Mononuclear cell (primary cell): ENCODE results near the gene SLC2A2. TPM values are rescaled to one million over a fixed set of nuclear protein-coding genes. Genes with fewer than 3 reads are reported as not detected.

Experiments used
- H3K27me3 ChIP-seq: 2 replicates; pipeline ENCODE4 v1.6.0; 2011; ENCODE audit warnings: low read length, control low read depth; ENCODE audit not compliant: insufficient read depth
- H3K4me1 ChIP-seq: 2 replicates; pipeline ENCODE4 v1.5.1; 2011; ENCODE audit warnings: mild to moderate bottlenecking, low read length, control low read depth; ENCODE audit not compliant: insufficient read depth
- H3K4me3 ChIP-seq: 2 replicates; pipeline ENCODE4 v1.5.1; 2011; ENCODE audit warnings: mild to moderate bottlenecking, low read length, moderate library complexity
- H3K9me3 ChIP-seq: 2 replicates; pipeline ENCODE4 v1.5.1; 2011; ENCODE audit warnings: low read depth, mild to moderate bottlenecking, control low read depth, low read length
- total RNA-seq: library from RNA; depleted of rRNA; stranded (reverse); fragments of >200 nt; gene quantifications from one replicate; pipeline ENCODE4 v1.2.3, GENCODE V29; 2012

The SLC2A2 gene
- total RNA-seq: not detected

DNA sequence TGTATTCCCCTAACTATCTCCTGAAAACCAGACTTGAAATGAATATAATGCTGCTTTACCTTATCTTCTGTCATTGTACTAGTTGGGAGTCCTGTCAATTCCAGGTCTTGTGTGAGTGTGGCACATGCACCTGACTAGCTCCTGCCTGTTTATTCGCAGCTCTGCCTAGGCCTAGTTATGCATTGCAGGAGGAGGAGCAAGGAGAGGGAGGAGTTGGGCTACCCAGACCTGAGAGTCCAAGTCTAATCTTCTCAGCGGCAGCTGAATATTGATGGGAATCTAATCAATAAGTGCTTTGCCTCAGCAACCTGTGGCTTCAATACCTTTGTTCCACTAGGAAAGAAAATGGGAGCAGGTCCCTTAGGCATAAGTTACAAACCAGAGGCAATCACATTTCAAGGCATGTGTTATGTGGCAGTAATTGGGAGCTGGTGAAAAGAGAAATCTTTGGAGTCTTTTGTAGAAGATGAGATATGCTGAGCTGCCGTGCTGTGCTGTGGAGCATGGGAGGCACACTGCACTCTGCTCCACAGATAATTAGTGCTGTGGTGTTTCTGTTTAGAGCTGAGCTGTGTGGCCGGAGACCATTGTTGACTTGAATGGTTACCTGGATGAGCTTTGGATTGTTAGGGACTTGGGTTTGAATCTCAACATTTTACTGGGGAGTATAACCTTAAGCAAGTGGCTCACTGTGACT is at the start of gene SLC2A2:
Gene SLC2A2 (minus strand): TSS at position 124 of the 697 bp plus-strand sequence. CDS start 50 bp downstream, at position 74.
- no peak within 1 kb of the TSS for H3K4me3 ChIP-seq
- no peaks in the 10 kb centered on the region for H3K9me3 ChIP-seq
- H3K4me1 ChIP-seq: peaks cover 11% of the 10 kb centered on the region
- H3K27me3 ChIP-seq: peaks cover 36% of the 10 kb centered on the region

DNA sequence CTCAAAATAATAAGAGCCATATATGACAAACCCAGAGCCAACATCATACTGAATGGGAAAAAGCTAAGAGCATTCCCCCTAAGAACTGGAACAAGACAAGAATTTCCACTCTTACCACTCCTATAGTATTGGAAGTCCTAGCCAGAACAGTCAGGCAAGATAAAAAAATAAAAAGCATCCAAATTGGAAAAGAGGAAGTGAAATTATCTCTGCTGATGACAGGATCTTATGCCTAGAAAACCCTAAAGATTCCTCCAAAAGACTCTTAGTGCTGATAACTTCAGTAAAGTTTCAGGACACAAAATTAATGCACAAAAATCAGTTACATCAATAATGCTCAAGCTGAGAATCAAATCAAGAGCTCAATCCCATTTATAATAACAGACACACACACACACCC is 45.9 kb upstream of the SLC2A2 start:
- no peak overlapping the region for H3K4me3 ChIP-seq
- no peaks in the 10 kb centered on the region for H3K27me3 ChIP-seq
- H3K9me3 ChIP-seq: no peaks in the 10 kb centered on the region
- no peaks in the 10 kb centered on the region for H3K4me1 ChIP-seq

DNA sequence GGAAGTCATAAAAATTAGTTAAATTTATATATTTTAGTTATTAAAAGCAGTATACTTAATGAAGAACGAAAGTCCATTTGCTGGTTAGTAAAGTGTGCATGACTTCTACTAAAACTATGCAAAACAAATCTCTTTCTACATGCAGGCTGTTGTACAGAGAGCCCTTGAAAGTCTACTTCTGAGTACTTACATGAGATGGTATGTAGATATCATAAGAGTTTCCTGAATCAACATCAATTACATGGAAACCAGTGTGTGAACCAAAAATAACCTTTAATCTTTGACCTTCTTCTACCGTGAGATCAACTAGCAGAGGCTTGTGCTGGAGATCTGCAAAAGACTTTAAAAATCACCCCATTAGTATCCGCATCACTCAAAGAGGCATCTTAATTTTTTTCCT is 42.1 kb upstream of the SLC2A2 start:
- no peak overlapping the region for H3K4me3 ChIP-seq
- no peaks in the 10 kb centered on the region for H3K27me3 ChIP-seq
- no peaks in the 10 kb centered on the region for H3K9me3 ChIP-seq
- H3K4me1 ChIP-seq: no peaks in the 10 kb centered on the region

DNA sequence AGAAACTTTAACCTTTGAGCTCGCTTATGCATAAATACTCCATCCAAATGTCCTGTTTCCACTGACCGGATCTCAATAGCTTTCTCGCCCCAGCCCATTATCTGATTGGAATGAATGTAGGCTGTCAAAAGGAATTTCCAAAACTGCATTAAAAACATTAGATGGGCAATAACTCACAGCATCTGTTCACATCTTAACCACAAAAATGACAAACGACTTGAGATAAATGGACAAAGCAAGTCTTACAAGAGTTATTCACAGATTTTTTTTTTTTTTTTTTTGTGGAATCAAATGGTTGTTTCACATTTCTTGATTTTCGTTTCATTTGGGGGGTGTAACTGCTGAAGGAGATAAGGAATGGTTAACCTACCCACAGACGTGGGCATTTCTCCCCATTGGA is 39.7 kb upstream of the SLC2A2 start:
- no peaks in the 10 kb centered on the region for H3K27me3 ChIP-seq
- H3K9me3 ChIP-seq: no peaks in the 10 kb centered on the region
- no peak overlapping the region for H3K4me3 ChIP-seq
- H3K4me1 ChIP-seq: no peaks in the 10 kb centered on the region

DNA sequence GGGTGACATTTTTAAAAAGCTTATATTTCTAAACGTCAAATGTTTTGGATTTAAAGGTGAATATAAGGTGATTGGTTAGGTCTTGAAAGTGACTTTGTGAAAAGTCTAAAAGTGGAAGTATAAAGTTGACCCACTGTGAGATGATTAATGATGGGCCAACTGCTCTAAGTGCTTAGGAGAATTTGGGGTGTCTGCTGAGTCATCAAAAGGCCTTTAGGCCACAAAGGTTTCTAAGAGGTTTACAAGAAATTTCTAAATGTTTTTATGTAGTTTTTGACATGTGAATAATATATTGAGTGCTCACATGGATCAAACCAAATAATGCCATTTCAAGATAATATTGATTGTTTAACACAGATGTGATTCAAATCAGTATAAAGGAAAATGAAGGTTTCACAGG is 39.2 kb upstream of the SLC2A2 start:
- Histone ChIP-seq H3K4me3 (no peak overlapping the region), H3K9me3 (no peaks in the 10 kb centered on the region), H3K4me1 (no peaks in the 10 kb centered on the region), H3K27me3 (no peaks in the 10 kb centered on the region)

DNA sequence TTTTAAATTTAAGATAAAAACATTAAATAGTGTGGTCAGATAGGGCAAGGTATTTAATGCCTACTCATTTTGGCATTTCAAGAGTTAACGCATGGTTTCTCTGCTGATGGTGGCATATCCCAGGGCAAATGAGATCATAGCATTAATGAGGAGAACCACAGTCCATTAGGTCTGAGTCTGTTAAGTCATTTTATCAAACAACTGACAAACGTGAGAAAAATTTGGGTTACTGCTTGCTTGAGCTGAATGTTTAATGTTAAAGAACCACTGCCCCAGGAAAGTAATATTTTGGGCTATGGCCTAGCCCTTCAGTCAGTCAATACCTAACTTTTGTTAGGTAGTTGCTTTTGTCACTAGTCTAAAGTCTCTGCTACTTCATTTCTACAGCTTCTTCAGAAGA is 37.9 kb upstream of the SLC2A2 start:
- no peaks in the 10 kb centered on the region for H3K4me1 ChIP-seq
- H3K9me3 ChIP-seq: no peaks in the 10 kb centered on the region
- H3K27me3 ChIP-seq: no peaks in the 10 kb centered on the region
- H3K4me3 ChIP-seq: no peak overlapping the region

DNA sequence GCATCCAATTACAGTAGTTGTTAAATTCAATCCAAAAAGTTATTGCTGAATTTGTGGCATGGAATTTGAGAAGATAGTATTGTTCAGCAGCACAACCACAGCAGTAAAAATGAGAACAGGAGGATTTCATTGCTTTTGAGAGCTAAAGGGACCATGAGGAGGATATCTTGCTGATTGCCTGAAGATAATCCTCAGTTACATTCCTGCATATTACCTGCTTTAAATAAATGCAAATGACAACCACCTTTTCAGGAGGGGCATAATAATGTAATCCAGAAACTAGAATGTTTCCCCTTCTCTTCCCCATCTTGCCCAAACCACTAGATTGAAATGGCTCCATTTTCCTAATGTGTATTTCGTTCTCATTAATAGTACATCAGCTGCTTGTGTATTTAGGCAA is 35.2 kb upstream of the SLC2A2 start:
- H3K4me1 ChIP-seq: no peaks in the 10 kb centered on the region
- no peaks in the 10 kb centered on the region for H3K27me3 ChIP-seq
- no peaks in the 10 kb centered on the region for H3K9me3 ChIP-seq
- H3K4me3 ChIP-seq: no peak overlapping the region

DNA sequence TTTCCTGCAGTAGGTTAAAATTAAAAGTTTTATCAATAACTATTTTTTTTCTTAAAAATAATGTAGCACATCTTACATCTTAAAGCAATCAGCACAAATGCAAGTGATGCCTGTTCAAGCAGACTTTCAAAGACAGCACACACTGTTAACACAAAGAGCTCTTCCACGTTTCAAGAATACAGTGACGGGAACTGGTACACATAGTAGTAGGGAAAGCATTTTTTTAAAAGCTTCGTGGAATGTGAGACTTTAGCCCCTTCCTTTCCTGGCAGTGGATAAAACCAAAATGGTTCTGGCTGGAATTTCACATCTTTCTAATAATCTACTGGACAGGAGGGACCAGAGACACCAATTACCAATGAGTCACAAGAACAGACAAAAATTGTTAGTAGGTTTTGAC is 33.5 kb upstream of the SLC2A2 start:
- Histone ChIP-seq H3K27me3 (no peaks in the 10 kb centered on the region), H3K4me3 (no peak overlapping the region), H3K4me1 (no peaks in the 10 kb centered on the region), H3K9me3 (no peaks in the 10 kb centered on the region)

DNA sequence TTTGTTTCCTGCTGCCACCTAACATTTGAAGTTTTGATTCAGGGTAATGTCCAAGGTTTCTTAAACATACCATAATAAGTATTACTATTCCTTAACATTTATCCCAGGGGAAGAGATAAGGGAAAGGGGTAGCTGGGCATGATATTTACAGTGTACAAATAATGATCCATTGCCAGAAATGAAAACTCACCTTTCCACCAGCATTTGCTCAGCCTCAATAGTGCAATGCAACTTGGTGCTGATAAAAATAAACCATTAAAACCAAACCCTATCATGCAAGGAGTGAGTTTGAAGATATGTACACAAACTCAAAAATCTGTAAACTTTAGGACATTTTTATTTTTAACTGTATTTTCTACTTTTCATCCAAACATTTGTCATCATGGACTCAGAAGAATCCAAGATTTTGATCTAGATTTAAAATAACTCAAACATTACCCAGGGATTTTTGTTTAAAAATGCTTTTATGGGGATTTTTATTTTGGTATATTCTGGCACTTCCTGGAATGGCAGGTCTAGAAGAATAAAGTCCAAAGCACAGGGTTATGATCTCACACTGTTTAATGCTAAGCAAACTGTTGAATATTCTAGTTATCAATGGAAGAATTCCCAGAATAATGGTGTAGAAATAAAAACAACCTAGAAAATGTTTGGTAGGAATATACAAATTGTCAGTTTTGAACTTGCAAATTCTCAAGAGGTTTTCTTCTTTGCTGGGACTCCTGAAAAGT is 32.5 kb upstream of the SLC2A2 start:
- Histone ChIP-seq H3K27me3 (no peaks in the 10 kb centered on the region), H3K4me3 (no peak overlapping the region), H3K4me1 (no peaks in the 10 kb centered on the region), H3K9me3 (no peaks in the 10 kb centered on the region)

DNA sequence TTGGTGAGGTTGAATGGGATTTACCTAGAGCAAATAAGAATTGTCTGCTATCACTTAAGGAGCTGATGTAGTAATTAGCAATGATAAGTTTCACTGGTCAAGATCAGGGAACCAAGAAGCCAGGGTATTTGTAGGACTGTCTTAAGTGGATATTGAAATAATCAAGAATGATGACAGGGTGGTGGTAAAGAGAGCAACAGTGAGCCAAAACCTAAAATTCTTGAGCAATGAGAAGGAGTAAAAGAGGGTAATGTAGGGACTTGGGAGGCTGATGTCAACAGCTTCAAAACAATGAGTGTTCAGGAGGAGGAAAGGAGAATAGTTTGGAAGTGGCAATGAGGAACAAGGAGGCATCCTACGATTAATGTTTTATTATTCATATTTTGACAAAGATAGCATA is 31.5 kb upstream of the SLC2A2 start:
- Histone ChIP-seq H3K9me3 (no peaks in the 10 kb centered on the region), H3K27me3 (no peaks in the 10 kb centered on the region), H3K4me1 (no peaks in the 10 kb centered on the region), H3K4me3 (no peak overlapping the region)

DNA sequence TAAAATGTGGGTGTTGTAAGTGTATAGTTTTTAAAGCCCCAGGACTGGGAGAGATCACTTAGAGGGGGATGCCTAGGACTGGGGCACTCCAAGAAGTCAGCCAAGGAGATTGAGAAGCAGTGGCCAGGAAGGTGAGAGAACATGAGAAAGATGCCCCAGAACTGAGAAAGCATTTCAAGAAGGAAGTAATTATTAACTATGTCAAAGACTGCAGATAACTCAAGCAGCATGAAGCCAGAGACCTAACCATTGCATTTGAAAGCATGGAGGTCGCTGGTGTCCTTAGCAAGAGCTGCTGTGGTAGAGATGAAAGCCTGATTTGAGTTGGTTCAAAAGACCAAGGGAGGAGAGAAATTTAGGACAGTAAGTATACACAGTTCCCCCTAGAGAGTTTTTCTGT is 30.6 kb upstream of the SLC2A2 start:
- Histone ChIP-seq H3K27me3 (no peaks in the 10 kb centered on the region), H3K4me3 (no peak overlapping the region), H3K4me1 (no peaks in the 10 kb centered on the region), H3K9me3 (no peaks in the 10 kb centered on the region)

DNA sequence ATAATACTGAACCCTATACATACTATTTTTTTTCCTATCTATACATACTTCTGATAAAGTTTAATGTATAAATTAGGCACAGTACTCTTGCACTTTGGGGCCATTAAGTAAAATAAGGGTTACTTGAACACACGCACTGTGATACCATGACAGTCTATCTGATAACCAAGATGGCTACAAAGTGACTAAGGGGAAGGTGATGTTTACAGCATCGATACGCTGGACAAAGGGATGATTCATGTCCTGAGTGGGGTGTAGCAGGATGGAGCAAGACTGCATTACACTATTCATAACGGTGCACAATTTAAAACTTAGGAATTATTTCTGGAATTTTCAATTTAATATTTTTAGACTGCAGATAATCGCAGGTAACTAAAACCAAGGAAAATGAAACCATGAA is 30.0 kb upstream of the SLC2A2 start:
- H3K4me1 ChIP-seq: no peaks in the 10 kb centered on the region
- H3K9me3 ChIP-seq: no peaks in the 10 kb centered on the region
- H3K27me3 ChIP-seq: no peaks in the 10 kb centered on the region
- no peak overlapping the region for H3K4me3 ChIP-seq

DNA sequence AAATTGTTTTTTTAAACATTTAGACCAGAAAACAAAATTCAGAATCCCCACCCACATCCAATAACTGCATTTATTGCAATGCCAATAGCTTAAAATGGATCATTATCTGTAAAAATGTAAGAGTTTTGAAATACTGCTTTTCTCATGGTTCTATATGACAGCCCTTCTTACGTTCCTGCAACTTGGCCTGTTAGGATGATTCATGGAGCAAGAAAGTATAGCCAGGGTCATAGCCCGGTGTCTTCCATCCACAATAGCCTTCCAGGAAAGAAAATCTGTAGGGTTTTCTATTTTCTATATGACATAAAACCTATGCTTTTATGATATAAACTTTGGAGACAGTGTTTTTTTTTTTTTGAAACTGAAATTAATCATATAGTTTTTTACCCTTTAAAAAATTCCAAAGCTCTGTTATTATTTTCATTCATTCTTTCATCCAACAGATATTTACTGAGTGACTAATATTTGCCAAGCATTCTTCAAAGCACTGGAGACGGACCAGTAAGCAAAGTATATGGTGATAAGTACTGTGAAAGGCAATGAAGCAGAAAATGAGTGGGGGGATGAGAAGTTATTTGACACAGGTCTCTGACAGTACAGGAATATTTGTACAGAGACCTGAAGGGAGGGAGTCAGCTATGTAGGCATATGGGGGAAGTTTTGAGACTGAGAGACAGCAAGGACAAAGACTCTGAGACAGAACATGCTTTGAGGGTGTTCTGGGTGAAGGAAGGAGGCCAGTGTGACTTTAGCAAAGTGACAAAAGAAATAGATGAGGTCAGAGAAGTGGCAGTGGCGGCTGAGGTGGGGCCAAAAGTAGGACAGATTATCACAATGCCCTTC is 29.0 kb upstream of the SLC2A2 start:
- no peaks in the 10 kb centered on the region for H3K27me3 ChIP-seq
- H3K4me3 ChIP-seq: no peak overlapping the region
- no peaks in the 10 kb centered on the region for H3K9me3 ChIP-seq
- H3K4me1 ChIP-seq: no peaks in the 10 kb centered on the region

DNA sequence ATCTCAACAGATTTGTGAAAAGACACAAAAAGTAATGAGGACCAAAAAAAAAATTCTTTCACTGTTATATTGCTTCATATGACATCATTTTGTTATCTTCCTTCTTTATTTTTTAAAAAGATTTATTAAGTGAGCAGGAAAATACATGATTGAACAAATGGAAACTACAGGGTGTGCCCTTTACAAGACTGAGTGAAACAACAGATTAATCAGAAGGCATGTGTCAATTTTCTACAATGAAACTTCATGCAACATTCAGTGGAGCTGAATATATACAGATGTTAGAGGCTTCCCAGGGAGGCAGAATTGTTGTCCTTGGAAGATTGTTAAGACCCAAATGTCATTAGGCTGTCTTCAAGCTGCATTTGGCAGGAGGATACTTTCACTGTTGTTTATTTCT is 28.4 kb upstream of the SLC2A2 start:
- no peaks in the 10 kb centered on the region for H3K9me3 ChIP-seq
- no peak overlapping the region for H3K4me3 ChIP-seq
- no peaks in the 10 kb centered on the region for H3K4me1 ChIP-seq
- no peaks in the 10 kb centered on the region for H3K27me3 ChIP-seq

DNA sequence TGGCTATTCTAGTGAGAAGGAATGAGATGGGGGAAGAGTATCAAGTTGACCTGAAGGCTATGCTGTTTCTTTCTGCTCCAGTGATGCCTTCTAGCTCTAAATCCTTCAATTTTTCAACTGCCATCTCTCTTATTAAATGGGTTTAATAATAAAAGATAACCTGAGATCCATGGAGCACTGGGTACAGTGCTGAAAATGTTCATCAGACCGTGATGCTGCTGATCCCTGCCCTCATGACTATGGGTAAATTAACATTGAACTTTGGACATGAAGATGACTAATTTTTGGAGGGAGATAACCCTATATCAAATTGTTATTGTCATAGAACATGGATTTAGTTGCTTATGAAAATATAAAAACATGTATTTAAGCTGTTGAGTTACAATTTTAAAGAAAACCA is 27.7 kb upstream of the SLC2A2 start:
- Histone ChIP-seq H3K4me3 (no peak overlapping the region), H3K4me1 (no peaks in the 10 kb centered on the region), H3K9me3 (no peaks in the 10 kb centered on the region), H3K27me3 (no peaks in the 10 kb centered on the region)
